GM15510 (cell line): ENCODE data around the gene NDUFA6.

ENCODE experiments used
- POLR2A ChIP-seq: IDR thresholded peaks from 3 replicates; pipeline ENCODE4 v1.6.1; 2011; ENCODE audit warnings: borderline replicate concordance; ENCODE audit not compliant: insufficient read length; ENCODE audit errors: extremely low read depth

Gene NDUFA6

GRCh38 chr22:42086051-42086450 is 4.5 kb downstream of the NDUFA6 start:
- TF ChIP-seq POLR2A: no peak

GRCh38 chr22:42084874-42085273 is 5.7 kb downstream of the NDUFA6 start:
- no peak for TF ChIP-seq POLR2A

GRCh38 chr22:42083119-42083518 is 7.5 kb downstream of the NDUFA6 start:
- TF ChIP-seq POLR2A: no peak

DNA sequence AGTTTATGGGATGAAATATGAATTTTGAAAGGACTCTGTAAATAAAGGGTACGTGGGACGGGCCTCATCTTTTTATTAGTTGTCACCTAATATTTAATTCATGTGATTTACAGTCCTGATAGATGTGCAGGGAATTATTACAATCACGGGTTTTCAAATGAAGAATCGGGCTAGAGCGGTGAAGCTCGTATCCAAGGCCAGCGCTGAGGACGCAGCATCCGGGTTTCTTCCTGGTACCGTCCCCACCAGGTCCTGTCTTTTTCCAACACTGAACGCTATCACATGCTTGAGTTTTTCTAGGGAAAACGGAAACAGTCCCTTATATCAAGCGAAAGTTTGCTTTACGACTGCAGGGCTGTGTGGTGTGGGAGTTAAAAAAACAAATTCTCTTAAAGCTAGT is 10.3 kb downstream of the NDUFA6 start:
- TF ChIP-seq POLR2A: no peak

DNA sequence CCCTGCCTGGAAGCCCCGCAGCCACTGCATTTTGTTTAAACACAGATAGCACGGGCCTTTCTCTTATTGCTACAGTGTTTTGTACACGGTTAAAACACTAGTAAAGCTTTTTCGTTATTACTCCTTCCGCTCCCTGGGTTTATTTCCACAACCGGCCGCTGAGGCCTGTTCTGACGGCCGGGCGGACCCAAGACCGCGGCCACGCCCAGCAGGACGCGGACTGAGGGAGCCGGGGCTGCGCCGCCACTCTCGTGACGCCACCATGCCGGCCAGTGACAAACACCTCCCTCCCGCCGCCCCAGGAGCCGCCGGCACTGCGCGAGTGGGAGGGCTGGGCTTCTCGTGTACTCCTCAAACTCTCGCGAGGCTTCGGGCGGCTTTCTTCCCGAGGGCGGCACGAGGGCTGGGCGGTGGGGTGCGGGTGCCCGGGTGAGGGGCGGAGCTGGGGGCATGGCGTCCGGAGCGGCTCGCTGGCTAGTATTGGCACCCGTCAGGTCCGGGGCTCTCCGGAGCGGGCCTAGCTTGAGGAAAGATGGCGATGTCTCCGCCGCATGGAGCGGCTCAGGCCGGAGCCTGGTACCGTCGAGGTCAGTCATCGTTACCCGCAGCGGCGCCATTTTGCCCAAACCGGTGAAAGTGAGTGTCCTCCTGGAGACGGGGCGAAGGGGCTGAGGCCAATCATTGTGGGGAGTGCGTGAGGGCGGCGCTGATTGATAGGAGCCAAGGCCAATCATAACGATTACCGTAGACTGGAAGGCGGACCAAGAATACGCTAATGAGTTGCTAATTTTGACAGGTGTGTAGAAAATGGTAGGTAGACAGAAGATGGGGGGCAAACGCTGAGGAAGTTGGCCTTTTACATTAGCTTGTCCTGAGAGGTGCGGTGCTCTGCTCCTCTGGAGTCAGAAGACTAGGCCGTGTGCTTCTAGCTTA is 11.0 kb downstream of the NDUFA6 start, which contains the start of gene SMDT1:
Gene SMDT1, plus strand, starts transcription at position 382 of the 933 bp plus-strand sequence. Its CDS starts 69 bp downstream, at position 451.
- peak; percentile 83 for TF ChIP-seq POLR2A

DNA sequence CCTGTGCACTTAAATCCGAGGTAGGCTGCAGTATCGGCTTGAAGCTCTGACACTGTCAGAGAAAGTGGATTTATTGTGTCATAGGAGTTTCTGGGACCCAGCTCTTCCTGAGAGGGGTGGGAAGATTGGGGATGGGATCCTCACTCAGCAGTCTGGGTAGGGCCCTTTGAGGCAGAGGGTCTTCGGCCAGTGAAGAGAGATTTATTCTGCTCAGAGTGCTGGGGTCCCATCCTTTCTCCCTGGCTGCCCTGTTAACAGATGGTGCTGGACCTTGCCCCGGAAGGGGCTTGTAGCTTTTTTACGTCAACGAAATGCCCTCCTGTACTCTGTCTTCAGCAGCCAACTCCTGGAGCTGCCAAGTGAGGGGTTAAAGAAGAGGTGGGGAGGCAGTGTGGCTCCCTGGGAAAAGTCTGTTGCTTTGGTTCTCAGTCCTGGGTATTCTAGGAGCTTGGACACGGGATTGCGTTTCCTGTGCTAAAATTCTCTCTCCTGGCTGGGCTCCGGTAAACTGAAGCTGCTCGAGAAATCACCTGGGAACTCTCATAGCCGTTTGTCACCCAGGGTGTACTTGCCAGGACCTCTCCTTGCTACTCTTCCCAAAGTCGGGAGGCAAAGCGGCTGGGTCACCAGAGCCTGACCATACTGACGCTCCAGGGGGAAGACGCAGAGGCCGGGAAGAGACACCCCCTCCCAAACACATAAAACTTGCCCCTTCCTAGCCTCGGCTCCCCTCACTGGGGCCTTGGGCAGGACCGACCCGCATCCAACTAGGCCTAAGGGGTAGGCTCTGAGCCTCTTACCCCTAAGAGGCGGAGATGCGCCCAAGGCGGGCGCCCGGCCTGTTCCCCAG is 11.9 kb downstream of the NDUFA6 start:
- no peak for TF ChIP-seq POLR2A

DNA sequence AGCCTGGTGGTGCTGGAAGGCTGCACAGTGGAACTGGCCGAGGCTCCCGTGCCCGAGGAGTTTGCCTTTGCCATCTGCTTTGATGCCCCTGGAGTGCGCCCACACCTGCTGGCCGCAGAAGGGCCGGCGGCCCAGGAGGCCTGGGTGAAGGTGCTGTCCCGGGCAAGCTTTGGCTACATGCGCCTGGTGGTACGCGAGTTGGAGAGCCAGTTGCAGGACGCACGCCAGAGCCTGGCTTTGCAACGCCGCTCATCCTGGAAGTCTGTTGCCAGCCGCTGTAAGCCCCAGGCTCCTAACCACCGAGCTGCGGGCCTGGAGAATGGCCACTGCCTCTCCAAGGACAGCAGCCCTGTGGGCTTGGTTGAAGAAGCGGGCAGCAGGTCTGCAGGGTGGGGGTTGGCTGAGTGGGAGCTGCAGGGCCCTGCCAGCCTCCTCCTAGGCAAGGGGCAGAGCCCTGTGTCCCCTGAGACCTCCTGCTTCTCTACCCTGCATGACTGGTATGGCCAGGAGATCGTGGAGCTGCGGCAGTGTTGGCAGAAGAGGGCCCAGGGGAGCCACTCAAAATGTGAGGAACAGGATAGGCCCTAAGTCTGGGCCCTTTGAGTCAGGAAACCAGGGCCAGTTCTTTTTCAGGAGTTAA is 13.0 kb downstream of the NDUFA6 start:
- TF ChIP-seq POLR2A: no peak

- no peak for TF ChIP-seq POLR2A
Measured at GRCh38 chr22:42076764-42077485, 13.6 kb downstream of the NDUFA6 start.

GRCh38 chr22:42074846-42075676 is 15.5 kb downstream of the NDUFA6 start:
- TF ChIP-seq POLR2A: no peak

- TF ChIP-seq POLR2A: peak; percentile 30
Measured at GRCh38 chr22:42074132-42074811, 16.3 kb downstream of the NDUFA6 start, which contains the start of gene PHETA2. Gene PHETA2 (plus strand): TSS chr22:42074248. CDS start chr22:42077294, 3,046 bp downstream.

DNA sequence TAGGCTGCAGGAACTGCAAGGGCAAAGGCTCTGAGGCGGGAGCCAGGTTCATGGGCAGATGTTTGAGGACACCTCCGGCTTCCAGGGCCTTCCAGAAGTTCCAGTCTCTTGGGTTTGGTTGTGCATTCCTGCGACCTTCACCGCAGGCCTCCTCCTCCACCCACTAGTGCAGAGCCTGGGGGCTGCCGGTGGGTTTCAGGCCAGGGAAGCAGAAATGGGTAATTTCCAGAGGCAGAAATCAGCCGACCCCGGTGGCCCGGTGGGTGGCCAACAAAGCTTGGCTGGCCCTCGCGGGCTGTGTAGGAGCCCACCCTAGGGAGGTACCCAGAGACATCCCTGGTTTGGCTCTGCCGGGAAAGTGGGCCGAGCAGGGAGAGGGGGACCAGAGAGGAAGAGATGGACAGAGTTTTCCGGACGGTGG is 16.9 kb downstream of the NDUFA6 start:
- TF ChIP-seq POLR2A: no peak

- no peak for TF ChIP-seq POLR2A
Measured at GRCh38 chr22:42072606-42073330, 17.8 kb downstream of the NDUFA6 start.
